ENCODE measurements around the gene FGFRL1. TPM values are rescaled to one million over a fixed set of nuclear protein-coding genes. Genes with fewer than 3 reads are reported as not detected.

Gene FGFRL1
- total and polyA plus RNA-seq, 2 of the 13 experiments (the other 11 are each of a cell fraction or from before 2014, with no cell fraction given), result 19.1 to 30.6 TPM

- no peak for TF ChIP-seq NFKB2 (CRISPR knock-in tag; IDR thresholded peaks at IDR 0.05; ENCODE audit: borderline replicate concordance)
- 0 out of 2 replicates have a peak, but pooled peaks have one; percentile 42 for TF ChIP-seq TMF1 (CRISPR knock-in tag; IDR thresholded peaks at IDR 0.05; ENCODE audit: low read depth)
- no peak for TF ChIP-seq RCOR2 (CRISPR knock-in tag; IDR thresholded peaks at IDR 0.05)
- no peak for TF ChIP-seq ZNF556 (CRISPR knock-in tag; IDR thresholded peaks at IDR 0.05; ENCODE audit: borderline replicate concordance)
- TF ChIP-seq MXD4 (CRISPR knock-in tag; IDR thresholded peaks at IDR 0.05), result no peak
- TF ChIP-seq THAP11 (CRISPR knock-in tag; IDR thresholded peaks at IDR 0.05), result no peak
- TF ChIP-seq KDM5B (CRISPR knock-in tag; IDR thresholded peaks at IDR 0.05; ENCODE audit: borderline replicate concordance), result peak; percentile 23; the same call in 1 of the 2 replicates
- no peak for TF ChIP-seq GATAD1 (CRISPR knock-in tag; IDR thresholded peaks at IDR 0.05)
- TF ChIP-seq NCOA1 (CRISPR knock-in tag; IDR thresholded peaks at IDR 0.05), result no peak
- TF ChIP-seq FOXA3 (CRISPR knock-in tag; IDR thresholded peaks at IDR 0.05), result no peak
- no peak for TF ChIP-seq REPIN1 (CRISPR knock-in tag; IDR thresholded peaks at IDR 0.05; ENCODE audit: borderline replicate concordance, low read depth)
- no peak for TF ChIP-seq EZH2 (conservative IDR thresholded peaks at IDR 0.05; ENCODE audit: low read depth, low read length)
- TF ChIP-seq ZNF547 (CRISPR knock-in tag; IDR thresholded peaks at IDR 0.05), result 0 out of 2 replicates have a peak, but pooled peaks have one; percentile 17
- TF ChIP-seq ZNF550 (CRISPR knock-in tag; IDR thresholded peaks at IDR 0.05; ENCODE audit: borderline replicate concordance), result no peak
- TF ChIP-seq ZNF230 (CRISPR knock-in tag; IDR thresholded peaks at IDR 0.05), result no peak
- TF ChIP-seq JARID2 (CRISPR knock-in tag; IDR thresholded peaks at IDR 0.05; ENCODE audit: insufficient replicate concordance), result no peak
- no peak for TF ChIP-seq RFX5 (IDR thresholded peaks at IDR 0.05; ENCODE audit: low read depth, low read length)
- TF ChIP-seq ZNF446 (CRISPR knock-in tag; IDR thresholded peaks at IDR 0.05), result peak; percentile 12; the same call in 1 of the 2 replicates
- TF ChIP-seq ATF5 (CRISPR knock-in tag; IDR thresholded peaks at IDR 0.05; ENCODE audit: low read depth), result no peak
- no peak for TF ChIP-seq TP53 (CRISPR knock-in tag; conservative IDR thresholded peaks at IDR 0.05)
- TF ChIP-seq ZNF292 (CRISPR knock-in tag; IDR thresholded peaks at IDR 0.05; ENCODE audit: borderline replicate concordance, low read depth), result no peak
- TF ChIP-seq ZNF780A (CRISPR knock-in tag; IDR thresholded peaks at IDR 0.05), result 0 out of 2 replicates have a peak, but pooled peaks have one; percentile 32
- no peak for TF ChIP-seq DMAP1 (CRISPR knock-in tag; IDR thresholded peaks at IDR 0.05)
- no peak for TF ChIP-seq ZNF343 (CRISPR knock-in tag; IDR thresholded peaks at IDR 0.05)
- TF ChIP-seq, protein P1, sequence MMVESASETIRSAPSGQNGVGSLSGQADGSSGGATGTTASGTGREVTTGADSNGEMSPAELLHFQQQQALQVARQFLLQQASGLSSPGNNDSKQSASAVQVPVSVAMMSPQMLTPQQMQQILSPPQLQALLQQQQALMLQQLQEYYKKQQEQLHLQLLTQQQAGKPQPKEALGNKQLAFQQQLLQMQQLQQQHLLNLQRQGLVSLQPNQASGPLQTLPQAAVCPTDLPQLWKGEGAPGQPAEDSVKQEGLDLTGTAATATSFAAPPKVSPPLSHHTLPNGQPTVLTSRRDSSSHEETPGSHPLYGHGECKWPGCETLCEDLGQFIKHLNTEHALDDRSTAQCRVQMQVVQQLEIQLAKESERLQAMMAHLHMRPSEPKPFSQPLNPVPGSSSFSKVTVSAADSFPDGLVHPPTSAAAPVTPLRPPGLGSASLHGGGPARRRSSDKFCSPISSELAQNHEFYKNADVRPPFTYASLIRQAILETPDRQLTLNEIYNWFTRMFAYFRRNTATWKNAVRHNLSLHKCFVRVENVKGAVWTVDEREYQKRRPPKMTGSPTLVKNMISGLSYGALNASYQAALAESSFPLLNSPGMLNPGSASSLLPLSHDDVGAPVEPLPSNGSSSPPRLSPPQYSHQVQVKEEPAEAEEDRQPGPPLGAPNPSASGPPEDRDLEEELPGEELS (CRISPR knock-in tag; IDR thresholded peaks at IDR 0.05), result no peak
- TF ChIP-seq, protein P2, sequence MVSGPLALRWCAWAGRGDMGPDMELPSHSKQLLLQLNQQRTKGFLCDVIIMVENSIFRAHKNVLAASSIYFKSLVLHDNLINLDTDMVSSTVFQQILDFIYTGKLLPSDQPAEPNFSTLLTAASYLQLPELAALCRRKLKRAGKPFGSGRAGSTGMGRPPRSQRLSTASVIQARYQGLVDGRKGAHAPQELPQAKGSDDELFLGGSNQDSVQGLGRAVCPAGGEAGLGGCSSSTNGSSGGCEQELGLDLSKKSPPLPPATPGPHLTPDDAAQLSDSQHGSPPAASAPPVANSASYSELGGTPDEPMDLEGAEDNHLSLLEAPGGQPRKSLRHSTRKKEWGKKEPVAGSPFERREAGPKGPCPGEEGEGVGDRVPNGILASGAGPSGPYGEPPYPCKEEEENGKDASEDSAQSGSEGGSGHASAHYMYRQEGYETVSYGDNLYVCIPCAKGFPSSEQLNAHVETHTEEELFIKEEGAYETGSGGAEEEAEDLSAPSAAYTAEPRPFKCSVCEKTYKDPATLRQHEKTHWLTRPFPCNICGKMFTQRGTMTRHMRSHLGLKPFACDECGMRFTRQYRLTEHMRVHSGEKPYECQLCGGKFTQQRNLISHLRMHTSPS (CRISPR knock-in tag; IDR thresholded peaks at IDR 0.05; ENCODE audit: low read depth), result no peak
- 0 out of 2 replicates have a peak, but pooled peaks have one; percentile 32 for TF ChIP-seq TAF1 (CRISPR knock-in tag; IDR thresholded peaks at IDR 0.05)
Observed at GRCh38 chr4:1009542-1010394, 1.7 kb upstream of the FGFRL1 start (continued).

Data from HepG2 (cell line).